Stimulated activated CD4-positive, alpha-beta T cell treated with anti-CD3 and anti-CD28 coated beads, Interleukin-15, amount 100 ng/mL, for 1 hour (primary cell): Measurements from ENCODE around the gene HAP1.
A peak's percentile ranks its signal among the peaks of the same experiment; 100 is the strongest.

Experiments used
- DNase-seq, 2 donors: peaks; one replicate each; pipeline ENCODE4 v3.0.0-alpha.2; 2020; ENCODE audit warnings: low read depth in 1 of 2, low spot score in 1 of 2

HAP1 gene

DNA sequence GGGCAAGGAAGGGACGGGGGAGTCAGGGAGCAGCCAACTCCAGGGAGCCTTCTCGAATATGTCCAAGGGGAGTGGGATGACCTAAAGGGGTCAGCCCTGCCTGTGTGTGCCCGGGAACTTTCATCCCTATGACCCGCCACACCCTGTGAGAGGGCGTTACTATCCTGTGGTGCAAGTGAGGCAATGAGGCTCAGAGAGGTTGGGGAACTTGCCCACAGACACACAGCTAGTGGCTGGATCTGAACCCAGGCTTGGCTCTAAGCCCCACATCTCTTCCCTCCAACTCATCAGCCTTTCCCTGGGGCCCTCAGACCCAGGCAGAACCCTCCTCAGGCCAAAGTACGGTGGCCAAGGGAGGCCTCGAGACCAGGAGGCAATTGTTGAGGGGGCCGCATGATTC lies 28.9 kb upstream of the HAP1 start:
- DNase-seq: no peak

DNA sequence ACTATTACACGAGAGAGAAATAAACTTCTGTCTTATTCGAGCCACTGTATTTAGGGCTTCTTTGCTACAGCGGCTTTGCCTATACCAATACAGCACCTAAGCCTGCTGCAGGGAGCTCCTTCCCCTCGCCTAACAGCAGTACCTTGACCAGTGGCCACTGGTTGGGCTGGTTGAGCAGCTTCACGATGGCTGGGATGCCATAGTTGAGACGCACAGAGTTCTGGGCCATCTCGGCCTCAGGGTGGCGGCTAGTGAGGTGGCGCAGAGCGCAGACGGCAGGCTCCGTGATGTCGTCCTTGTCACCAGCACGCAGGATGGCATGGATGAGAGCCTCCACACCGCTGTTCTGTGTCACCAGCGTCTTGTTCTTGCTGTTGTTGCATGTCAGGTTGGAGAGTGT lies 28.4 kb upstream of the HAP1 start:
- no peak for DNase-seq

DNA sequence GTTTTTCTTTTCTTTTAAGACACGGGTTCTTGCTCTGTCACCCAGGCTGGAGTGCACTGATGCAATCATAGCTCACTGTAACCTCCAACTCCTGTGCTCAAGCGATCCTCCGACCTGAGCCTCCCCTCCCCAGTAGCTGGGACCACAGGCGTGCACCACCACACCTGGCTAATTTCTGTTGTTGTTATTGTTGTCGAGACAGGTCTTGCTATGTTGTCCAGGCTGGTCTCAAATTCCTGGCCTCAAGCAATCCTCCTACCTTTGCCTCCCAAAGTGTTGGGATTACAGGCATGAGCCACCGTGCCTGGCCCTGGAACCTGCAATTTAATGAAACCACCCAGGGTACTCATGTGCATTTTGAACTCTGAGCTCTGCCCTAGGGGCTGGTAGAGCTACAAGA lies 27.9 kb upstream of the HAP1 start:
- DNase-seq: no peak

DNA sequence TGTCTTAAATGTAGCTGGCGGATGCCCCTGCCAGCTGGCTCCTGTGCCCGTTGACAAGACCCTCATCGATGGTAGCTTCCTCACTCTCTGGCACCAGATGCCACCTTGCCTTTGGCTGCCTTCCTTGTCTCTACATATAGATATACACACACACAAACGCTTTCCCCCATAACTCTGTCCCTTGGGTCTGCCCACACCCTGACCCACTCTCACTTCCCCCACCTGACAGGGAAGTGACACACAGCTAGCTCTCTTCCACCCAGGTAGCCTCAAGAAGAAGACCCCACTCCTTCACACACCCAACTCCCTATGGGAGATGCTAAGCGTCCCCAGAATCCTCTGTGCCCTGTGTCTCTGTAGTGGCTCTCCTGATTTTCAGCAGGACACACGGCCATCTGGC lies 26.4 kb upstream of the HAP1 start:
- no peak for DNase-seq

GRCh38 chr17:41758601-41759000 lies 24.2 kb upstream of the HAP1 start:
- no peak for DNase-seq

- no peak for DNase-seq
Observed at GRCh38 chr17:41754066-41754465, 19.6 kb upstream of the HAP1 start.

DNA sequence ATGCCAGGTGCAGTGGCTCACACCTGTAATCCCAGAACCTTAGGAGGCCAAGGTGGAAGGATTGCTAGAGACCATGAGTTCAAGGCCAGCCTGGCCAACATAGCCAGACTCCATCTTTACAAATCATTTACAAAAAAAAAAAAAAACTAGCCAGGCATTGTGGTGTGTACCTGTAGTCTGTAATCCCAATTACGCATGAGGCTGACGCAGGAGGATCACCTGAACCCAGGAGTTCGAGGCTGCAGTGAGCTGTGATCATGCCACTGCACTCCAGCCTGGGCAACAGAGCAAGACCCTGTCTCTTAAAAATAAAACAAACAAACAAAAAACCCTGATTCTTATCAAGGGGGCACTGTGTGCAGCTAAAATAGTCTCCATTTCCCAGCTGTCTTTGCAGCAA lies 16.8 kb upstream of the HAP1 start:
- DNase-seq: no peak

- DNase-seq: no peak
Observed at GRCh38 chr17:41750862-41751261, 16.4 kb upstream of the HAP1 start.

DNA sequence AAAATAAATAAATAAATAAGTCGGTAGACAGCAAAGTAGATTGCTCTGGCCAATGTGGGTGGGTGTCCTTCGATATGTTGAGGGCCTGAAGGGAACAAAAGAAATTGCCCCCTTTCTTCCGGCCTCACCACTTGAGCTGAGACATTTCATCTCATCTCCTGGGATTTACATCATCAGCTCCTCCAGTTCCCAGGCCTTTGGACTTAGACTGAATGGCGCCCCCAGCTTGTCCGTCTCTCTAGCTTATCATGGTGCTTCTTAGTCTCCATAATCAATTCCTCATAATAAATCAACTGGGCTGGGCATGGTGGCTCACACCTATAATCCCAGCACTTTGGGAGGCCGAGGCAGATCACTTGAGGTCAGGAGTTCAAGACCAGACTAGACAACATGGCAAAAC lies 13.8 kb upstream of the HAP1 start:
- no peak for DNase-seq

DNA sequence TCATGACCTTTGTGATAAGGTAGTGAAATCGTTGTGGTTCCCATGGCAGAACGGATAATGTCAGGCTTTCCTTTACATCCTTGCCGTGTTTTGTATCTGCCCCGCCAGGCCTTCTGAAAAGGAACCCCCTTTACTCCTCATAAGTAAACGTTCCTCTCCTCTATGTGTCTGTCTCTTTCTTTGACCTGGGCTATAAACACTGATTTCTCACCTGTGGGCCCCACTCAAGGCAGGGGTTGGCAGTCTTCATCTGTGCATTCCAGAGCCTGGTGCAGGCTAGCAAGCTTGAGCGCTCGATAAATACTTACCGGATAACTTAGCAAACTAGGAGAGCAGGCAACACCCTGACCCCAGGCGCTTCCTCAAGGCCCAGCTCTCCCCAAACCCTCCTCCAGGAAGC lies 7.3 kb upstream of the HAP1 start:
- DNase-seq: no peak

GRCh38 chr17:41740506-41740905 lies 6.1 kb upstream of the HAP1 start:
- DNase-seq: no peak

- DNase-seq: no peak
Observed at GRCh38 chr17:41739661-41740352, 5.4 kb upstream of the HAP1 start.

DNA sequence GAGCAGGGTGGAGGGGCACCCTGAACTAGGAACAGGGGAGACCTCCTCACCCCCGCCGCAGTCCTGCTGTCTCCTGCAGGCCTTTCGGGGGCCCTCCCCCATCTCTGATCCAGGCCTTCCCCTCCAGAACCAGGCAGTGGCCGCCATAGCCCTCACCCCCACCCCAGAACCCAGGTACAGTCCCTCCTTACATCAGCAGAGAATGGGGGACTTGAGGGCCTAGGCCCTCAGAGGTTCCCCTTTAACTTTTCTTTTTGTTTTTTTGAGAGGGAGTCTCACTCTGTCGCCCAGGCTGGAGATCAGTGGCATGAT lies 4.3 kb upstream of the HAP1 start:
- DNase-seq: no peak

DNA sequence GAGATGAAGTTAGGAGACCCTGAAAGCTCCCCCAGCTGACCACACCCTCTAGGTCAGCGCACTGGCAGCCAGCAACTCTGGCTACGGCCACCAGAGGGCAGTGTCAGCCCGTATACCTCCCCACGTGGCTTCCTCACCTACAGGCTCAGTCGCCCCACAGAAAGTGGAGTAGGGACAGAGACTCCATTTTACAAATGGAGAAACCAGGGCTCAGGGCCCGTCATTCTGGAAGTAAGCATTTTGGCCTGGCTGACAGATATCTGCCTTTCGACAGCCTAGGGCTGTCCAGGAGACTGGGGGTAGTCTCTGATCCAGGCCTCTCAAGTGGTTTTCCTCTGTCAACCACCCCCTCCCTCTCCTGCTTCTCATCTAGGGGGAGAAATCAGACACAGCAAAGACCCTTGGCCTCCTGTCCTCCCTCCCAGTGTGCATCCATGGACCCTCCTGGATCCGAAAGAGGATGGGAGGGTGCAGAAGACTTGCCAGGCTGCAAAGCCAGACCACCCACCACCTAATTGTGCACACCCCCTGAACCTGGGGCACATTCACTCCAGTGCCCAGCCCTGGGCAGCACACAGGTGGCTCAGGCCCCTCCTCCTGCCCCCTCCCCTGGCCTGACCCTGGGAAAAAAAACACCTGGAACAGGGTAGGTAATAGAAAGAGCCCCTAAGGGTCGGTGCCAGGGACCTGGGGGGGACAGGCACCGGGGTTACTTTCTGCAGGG lies 3.8 kb upstream of the HAP1 start:
- peak; percentile 55 to 66 for DNase-seq

DNA sequence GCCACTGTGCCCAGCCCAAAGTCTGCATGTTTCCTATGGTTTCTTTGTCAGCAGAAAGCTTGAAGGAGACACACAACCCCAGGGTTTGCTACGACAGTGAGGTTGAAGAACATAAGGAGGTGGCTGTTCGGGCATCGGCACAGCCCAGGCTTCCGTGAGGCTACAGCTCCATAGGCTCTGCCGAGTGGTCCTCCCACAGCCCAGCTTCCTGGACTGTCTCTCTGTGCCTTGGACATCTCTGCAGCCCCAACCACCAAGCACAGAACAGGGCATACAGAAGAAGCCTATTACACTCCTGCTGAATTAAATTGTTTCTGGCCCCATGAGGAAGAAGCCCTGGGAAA lies 3.2 kb upstream of the HAP1 start:
- no peak for DNase-seq

DNA sequence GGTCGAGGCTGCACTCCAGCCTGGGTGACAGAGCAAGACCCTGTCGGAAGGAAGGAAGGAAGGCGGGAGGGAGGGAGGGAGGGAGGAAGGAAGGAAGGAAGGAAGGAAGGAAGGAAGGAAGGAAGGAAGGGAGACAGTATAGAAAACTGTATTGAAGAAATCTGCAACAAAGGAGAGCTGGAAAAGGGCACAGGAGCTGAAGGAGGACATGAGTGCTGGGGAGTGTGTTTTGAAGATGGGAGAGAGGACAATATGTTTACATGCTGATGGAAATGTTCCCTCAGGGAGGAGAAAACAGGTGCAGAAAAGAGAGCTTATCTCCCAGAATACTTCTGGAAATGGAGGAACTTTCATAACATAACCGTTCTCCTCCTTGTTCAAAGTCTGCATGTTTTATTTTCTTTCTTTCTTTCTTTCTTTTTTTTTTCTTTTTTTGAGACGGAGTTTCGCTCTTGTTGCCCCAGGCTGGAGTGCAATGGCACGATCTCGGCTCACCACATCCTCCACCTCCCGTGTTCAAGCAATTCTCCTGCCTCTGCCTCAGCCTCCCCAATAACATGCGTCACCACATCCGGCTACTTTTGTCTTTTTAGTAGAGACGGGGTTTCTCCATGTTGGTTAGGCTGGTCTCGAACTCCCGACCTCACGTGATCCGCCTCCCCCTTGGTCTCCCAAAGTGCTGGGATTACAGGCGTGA lies 2.7 kb upstream of the HAP1 start:
- no peak for DNase-seq

- DNase-seq: no peak
Observed at GRCh38 chr17:41735744-41736143, 1.3 kb upstream of the HAP1 start.

- DNase-seq: no peak
Observed at GRCh38 chr17:41734949-41735313, 488 bp upstream of the HAP1 start.

GRCh38 chr17:41733348-41734138 lies 900 bp downstream of the HAP1 start:
- DNase-seq: no peak

DNA sequence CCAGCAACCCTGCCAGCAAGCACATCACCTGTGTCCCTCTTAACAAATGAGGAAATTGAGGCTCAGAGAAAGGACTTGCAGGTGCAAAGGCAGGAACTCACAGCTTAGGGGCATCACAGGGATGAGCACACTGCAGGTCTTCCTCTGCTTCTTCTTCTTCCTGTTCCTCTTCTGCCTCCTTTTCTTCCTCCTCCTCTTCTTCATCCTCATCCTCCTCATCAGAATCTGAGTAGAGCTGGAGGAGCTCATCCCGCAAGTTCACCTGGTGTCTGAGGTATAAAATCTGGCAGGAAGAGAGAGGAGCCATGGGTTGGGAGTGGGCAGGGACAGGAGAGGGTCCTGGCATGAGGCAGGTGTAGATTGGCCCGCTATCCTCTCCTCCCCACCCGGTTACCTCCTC lies 2.6 kb downstream of the HAP1 start:
- DNase-seq: no peak

DNA sequence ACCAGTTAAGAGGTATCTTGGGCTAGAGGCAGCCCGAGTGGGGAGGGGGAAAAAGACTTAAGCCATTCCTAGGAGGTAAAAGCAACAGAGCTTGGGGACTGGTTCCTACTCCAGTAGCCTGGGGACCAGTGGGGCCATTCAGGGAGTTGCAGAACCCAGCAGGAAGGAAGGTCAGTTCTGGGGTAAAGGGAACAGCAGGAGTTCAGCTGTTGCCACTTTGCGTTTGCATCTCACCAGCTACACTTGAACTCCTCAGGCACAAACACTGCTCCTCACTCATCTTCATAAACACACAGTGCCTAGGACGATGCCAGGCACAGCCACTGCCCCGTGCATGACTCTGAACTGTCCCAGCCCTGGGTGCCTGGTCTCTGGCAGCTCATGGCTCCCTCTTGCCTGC lies 4.0 kb downstream of the HAP1 start:
- DNase-seq: no peak

DNA sequence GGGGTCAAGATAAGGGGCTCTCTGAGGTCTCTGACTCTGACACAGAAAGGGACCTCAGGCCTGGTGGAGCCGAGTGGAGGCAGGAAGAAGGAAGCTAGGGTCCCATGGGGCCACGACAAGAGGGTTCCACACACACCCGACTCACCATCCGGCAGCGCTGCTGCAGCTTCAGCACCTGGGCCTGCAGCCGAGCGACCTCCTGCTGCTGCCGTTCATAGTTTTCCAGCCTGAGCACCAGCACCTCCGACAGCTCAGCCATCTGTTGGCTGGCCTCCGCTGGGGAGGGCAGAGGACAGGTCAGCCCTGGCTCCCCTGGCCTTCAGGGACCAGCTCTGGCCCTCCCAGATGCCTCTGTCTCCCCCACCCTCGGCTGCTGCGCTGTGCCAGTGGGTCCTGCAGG lies 6.4 kb downstream of the HAP1 start:
- no peak for DNase-seq
